ENCODE results near the gene CAMTA1. TPM values are rescaled to one million over a fixed set of nuclear protein-coding genes. Genes with fewer than 3 reads are reported as not detected.
"Not testable (repeated sequence)": the region's sequence is repeated elsewhere in the genome, so short reads cannot be mapped to it uniquely, and the experiment has no call there.

The CAMTA1 gene
- total and polyA plus RNA-seq, 4 donors, result 78.7 to 438 (median 173) TPM

- ATAC-seq (ENCODE audit: low FRiP score), result no peak
- no peaks in the 10 kb centered on the region for H3K36me3 ChIP-seq (ENCODE audit: control insufficient read depth in 1 of 2, insufficient read depth in 2 of 2, low read length in 1 of 2)
- H3K27me3 ChIP-seq (ENCODE audit: control insufficient read depth in 1 of 2, insufficient read depth in 2 of 2, low read length in 1 of 2), result no peaks in the 10 kb centered on the region
- H3K4me1 ChIP-seq (ENCODE audit: control insufficient read depth in 1 of 2, insufficient read depth in 2 of 2, low read length in 2 of 2), result no peaks in the 10 kb centered on the region
- 92% methylated on average over 29 of the region's 29 CpGs for WGBS, 2 donors
- no peak overlapping the region for H3K4me3 ChIP-seq (ENCODE audit: low read length in 2 of 2)
- no peaks in the 10 kb centered on the region for H3K9me3 ChIP-seq (ENCODE audit: control insufficient read depth, low read length)
- H3K27ac ChIP-seq (ENCODE audit: low read depth in 1 of 2, low read length in 2 of 2), result no peak overlapping the region
- peak in 1 of 2 donors; percentile 72 for DNase-seq
- intact Hi-C loops (cut with DNase I), result no loop called here
Observed at GRCh38 chr1:7684861-7685635, 899.8 kb downstream of the CAMTA1 start.

DNA sequence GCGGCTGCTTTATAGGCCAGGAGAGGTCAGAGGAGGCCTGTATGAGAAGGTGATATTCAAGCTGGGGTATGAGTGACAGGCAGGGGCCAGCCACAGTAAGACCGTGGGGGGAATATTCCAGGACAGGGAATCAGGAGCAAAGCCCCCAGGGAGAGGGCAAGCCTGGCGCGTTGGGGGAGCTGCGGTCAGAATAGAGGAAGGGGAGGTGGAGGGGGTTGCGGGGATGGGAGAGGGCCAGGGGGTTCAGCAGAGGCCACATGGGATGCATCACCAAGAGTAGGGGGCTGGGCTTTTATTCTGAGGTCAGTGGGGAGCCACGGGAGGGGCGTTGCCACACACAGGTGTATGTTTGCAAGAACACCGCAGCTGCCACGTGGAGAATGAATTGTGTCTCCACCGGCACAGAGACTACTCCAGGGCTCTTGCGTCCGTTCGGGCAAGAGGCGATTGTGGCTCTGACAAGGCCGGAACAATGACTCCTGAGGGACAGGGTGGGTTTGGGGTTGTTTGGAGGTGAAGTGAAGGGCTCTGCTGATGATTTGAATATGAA is 901.1 kb downstream of the CAMTA1 start:
- Histone ChIP-seq H3K36me3 (ENCODE audit: control insufficient read depth in 1 of 2, insufficient read depth in 2 of 2, low read length in 1 of 2) (no peaks in the 10 kb centered on the region), H3K4me1 (ENCODE audit: control insufficient read depth in 1 of 2, insufficient read depth in 2 of 2, low read length in 2 of 2) (no peaks in the 10 kb centered on the region), H3K4me3 (ENCODE audit: low read length in 2 of 2) (no peak overlapping the region), H3K27ac (ENCODE audit: low read depth in 1 of 2, low read length in 2 of 2) (no peak overlapping the region), H3K9me3 (ENCODE audit: control insufficient read depth, low read length) (no peaks in the 10 kb centered on the region), H3K27me3 (ENCODE audit: control insufficient read depth in 1 of 2, insufficient read depth in 2 of 2, low read length in 1 of 2) (no peaks in the 10 kb centered on the region)
- ATAC-seq (ENCODE audit: low FRiP score) (no peak), DNase-seq (peak in 1 of 2 donors; percentile 70)
- WGBS, 2 donors, result 77 to 82% methylated on average over 16 of the region's 16 CpGs
- intact Hi-C loops (cut with DNase I), result no loop called here

- ATAC-seq (ENCODE audit: low FRiP score) (no peak), DNase-seq (peak in 1 of 2 donors; percentile 63)
- 84 to 86% methylated on average over 9 of the region's 9 CpGs for WGBS, 2 donors
- Histone ChIP-seq H3K27ac (ENCODE audit: low read depth in 1 of 2, low read length in 2 of 2) (no peak overlapping the region), H3K4me1 (ENCODE audit: control insufficient read depth in 1 of 2, insufficient read depth in 2 of 2, low read length in 2 of 2) (no peaks in the 10 kb centered on the region), H3K9me3 (ENCODE audit: control insufficient read depth, low read length) (no peaks in the 10 kb centered on the region), H3K4me3 (ENCODE audit: low read length in 2 of 2) (no peak overlapping the region), H3K36me3 (ENCODE audit: control insufficient read depth in 1 of 2, insufficient read depth in 2 of 2, low read length in 1 of 2) (no peaks in the 10 kb centered on the region), H3K27me3 (ENCODE audit: control insufficient read depth in 1 of 2, insufficient read depth in 2 of 2, low read length in 1 of 2) (no peaks in the 10 kb centered on the region)
- intact Hi-C loops (cut with DNase I), result no loop called here
Observed at GRCh38 chr1:7687411-7687810, 902.2 kb downstream of the CAMTA1 start.

- H3K27me3 ChIP-seq (ENCODE audit: control insufficient read depth in 1 of 2, insufficient read depth in 2 of 2, low read length in 1 of 2), result no peaks in the 10 kb centered on the region
- H3K4me3 ChIP-seq (ENCODE audit: low read length in 2 of 2), result no peak overlapping the region
- WGBS, 2 donors, result 62 to 89% methylated on average over 1 of the region's 1 CpG
- DNase-seq (peak in 1 of 2 donors; percentile 8), ATAC-seq (ENCODE audit: low FRiP score) (no peak)
- H3K27ac ChIP-seq (ENCODE audit: low read depth in 1 of 2, low read length in 2 of 2), result no peak overlapping the region
- intact Hi-C loops (cut with DNase I), result no loop called here
- H3K36me3 ChIP-seq (ENCODE audit: control insufficient read depth in 1 of 2, insufficient read depth in 2 of 2, low read length in 1 of 2), result no peaks in the 10 kb centered on the region
- H3K4me1 ChIP-seq (ENCODE audit: control insufficient read depth in 1 of 2, insufficient read depth in 2 of 2, low read length in 2 of 2), result no peaks in the 10 kb centered on the region
- H3K9me3 ChIP-seq (ENCODE audit: control insufficient read depth, low read length), result peaks cover 1% of the 10 kb centered on the region
Observed at GRCh38 chr1:7688659-7689058, 903.4 kb downstream of the CAMTA1 start.

DNA sequence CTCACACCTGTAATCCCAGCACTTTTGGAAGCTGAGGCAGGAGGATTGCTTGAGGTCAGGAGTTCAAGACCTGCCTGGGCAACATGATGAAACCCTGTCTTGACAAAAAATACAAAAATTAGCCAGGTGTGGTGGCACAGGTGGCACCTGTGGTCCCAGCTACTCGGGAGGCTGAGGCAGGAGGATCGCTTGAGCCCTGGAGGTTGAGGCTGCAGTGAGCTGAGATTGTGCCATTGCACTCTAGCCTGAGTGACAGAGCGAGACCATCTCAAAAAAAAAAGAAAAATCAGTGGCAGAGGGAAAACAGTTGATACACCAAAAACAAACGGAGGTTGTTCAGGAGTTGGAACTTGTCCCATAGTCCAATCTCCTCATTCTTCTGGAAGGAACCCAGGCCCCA is 904.1 kb downstream of the CAMTA1 start:
- DNase-seq; H3K4me1 ChIP-seq (ENCODE audit: control insufficient read depth in 1 of 2, insufficient read depth in 2 of 2, low read length in 2 of 2); H3K27ac ChIP-seq (ENCODE audit: low read depth in 1 of 2, low read length in 2 of 2); H3K4me3 ChIP-seq (ENCODE audit: low read length in 2 of 2); intact Hi-C loops (cut with DNase I); H3K27me3 ChIP-seq (ENCODE audit: control insufficient read depth in 1 of 2, insufficient read depth in 2 of 2, low read length in 1 of 2); H3K9me3 ChIP-seq (ENCODE audit: control insufficient read depth, low read length); ATAC-seq (ENCODE audit: low FRiP score); H3K36me3 ChIP-seq (ENCODE audit: control insufficient read depth in 1 of 2, insufficient read depth in 2 of 2, low read length in 1 of 2): not testable (repeated sequence)
- WGBS, 2 donors, result 69 to 82% methylated on average over 4 of the region's 4 CpGs

DNA sequence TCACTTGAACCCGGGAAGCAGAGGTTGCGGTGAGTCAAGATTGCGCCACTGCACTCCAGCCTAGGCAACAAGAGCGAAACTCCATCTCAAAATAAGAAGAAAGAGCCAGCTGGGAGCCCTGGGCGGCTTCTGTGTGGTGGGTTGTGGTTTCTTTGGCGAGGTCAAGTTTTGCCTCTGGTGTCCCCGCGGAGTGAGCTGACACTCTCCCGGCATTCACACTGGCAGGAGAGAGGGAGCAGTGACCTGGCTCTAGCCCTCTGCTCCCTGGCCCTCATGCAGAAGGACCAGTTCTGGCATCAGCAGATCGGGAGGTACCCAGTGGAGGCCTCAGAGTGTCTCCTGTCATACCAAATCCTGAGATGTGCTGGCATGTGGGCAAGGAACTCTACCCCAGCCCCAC is 904.8 kb downstream of the CAMTA1 start:
- Histone ChIP-seq H3K9me3 (ENCODE audit: control insufficient read depth, low read length) (peaks cover 1% of the 10 kb centered on the region), H3K4me1 (ENCODE audit: control insufficient read depth in 1 of 2, insufficient read depth in 2 of 2, low read length in 2 of 2) (no peaks in the 10 kb centered on the region), H3K4me3 (ENCODE audit: low read length in 2 of 2) (no peak overlapping the region), H3K27ac (ENCODE audit: low read depth in 1 of 2, low read length in 2 of 2) (no peak overlapping the region), H3K36me3 (ENCODE audit: control insufficient read depth in 1 of 2, insufficient read depth in 2 of 2, low read length in 1 of 2) (no peaks in the 10 kb centered on the region), H3K27me3 (ENCODE audit: control insufficient read depth in 1 of 2, insufficient read depth in 2 of 2, low read length in 1 of 2) (no peaks in the 10 kb centered on the region)
- WGBS, 2 donors, result 90 to 93% methylated on average over 10 of the region's 10 CpGs
- intact Hi-C loops (cut with DNase I), result no loop called here
- DNase-seq (peak in 1 of 2 donors; percentile 63), ATAC-seq (ENCODE audit: low FRiP score) (no peak)

DNA sequence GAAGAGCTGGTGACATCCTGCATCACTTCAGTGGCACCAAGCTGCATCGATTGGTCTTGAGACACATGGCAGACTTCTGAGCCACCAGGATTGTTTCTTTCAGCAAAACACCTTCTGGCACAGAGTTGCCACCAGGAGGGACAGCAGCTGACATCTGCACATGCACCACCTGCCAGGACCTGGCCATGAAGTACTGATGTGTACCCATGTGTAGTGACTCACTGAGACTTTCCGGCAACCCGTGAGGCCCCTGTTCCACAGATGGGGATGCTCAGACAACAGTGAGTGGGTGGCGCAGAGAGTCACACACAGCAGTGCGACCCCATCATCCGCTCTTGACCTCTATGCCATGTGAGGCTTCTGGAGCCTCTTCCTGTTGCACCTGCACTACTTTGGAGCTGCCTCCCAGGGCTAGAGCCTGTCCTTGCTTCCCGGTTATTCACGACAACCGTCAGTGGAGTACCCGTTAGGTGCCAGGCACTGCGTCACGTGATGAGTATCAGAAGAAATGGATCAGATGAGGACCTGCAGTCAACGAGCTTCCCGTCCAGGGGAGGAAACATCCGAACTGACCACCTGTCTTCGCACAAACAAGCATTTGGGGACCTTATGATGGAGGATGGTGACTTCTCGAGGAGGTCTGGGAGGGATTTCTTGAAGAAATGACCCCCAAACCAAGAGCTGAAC is 905.4 kb downstream of the CAMTA1 start:
- no peaks in the 10 kb centered on the region for H3K4me1 ChIP-seq (ENCODE audit: control insufficient read depth in 1 of 2, insufficient read depth in 2 of 2, low read length in 2 of 2)
- no peaks in the 10 kb centered on the region for H3K36me3 ChIP-seq (ENCODE audit: control insufficient read depth in 1 of 2, insufficient read depth in 2 of 2, low read length in 1 of 2)
- no peak overlapping the region for H3K4me3 ChIP-seq (ENCODE audit: low read length in 2 of 2)
- DNase-seq, result peak in 1 of 2 donors; percentile 47
- peaks cover 1% of the 10 kb centered on the region for H3K9me3 ChIP-seq (ENCODE audit: control insufficient read depth, low read length)
- WGBS, 2 donors, result 93% methylated on average over 17 of the region's 17 CpGs
- no peaks in the 10 kb centered on the region for H3K27me3 ChIP-seq (ENCODE audit: control insufficient read depth in 1 of 2, insufficient read depth in 2 of 2, low read length in 1 of 2)
- no peak overlapping the region for H3K27ac ChIP-seq (ENCODE audit: low read depth in 1 of 2, low read length in 2 of 2)
- no peak for ATAC-seq (ENCODE audit: low FRiP score)
- intact Hi-C loops (cut with DNase I), result no loop called here

DNA sequence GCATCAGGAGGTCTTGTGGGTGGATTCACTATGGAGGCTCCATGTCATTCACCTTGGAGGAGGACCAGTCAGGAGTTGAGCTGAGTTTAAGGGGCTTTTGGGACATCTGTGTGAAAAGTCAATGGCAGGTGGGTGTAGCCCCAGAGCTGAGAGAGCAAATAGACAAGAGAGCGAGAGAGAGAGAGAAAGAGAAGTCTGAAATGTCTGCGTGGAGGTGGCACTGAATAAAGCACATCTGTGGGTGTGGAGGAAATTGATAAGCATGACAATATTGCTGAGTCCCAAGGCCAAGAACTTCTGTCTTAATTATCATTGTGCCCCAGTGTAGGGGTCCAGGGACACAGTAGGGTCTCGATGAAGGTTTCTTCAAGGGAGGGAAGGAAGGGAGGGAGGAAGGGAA is 906.3 kb downstream of the CAMTA1 start:
- 96 to 97% methylated on average over 3 of the region's 3 CpGs for WGBS, 2 donors
- H3K36me3 ChIP-seq (ENCODE audit: control insufficient read depth in 1 of 2, insufficient read depth in 2 of 2, low read length in 1 of 2), result no peaks in the 10 kb centered on the region
- intact Hi-C loops (cut with DNase I), result no loop called here
- no peak for DNase-seq
- no peak overlapping the region for H3K4me3 ChIP-seq (ENCODE audit: low read length in 2 of 2)
- H3K27me3 ChIP-seq (ENCODE audit: control insufficient read depth in 1 of 2, insufficient read depth in 2 of 2, low read length in 1 of 2), result no peaks in the 10 kb centered on the region
- no peaks in the 10 kb centered on the region for H3K4me1 ChIP-seq (ENCODE audit: control insufficient read depth in 1 of 2, insufficient read depth in 2 of 2, low read length in 2 of 2)
- no peak for ATAC-seq (ENCODE audit: low FRiP score)
- H3K9me3 ChIP-seq (ENCODE audit: control insufficient read depth, low read length), result peaks cover 1% of the 10 kb centered on the region
- H3K27ac ChIP-seq (ENCODE audit: low read depth in 1 of 2, low read length in 2 of 2), result no peak overlapping the region
